ENCODE data around the gene BTN2A1. TPM values are rescaled to one million over a fixed set of nuclear protein-coding genes. Genes with fewer than 3 reads are reported as not detected.
A peak's percentile ranks its signal among the peaks of the same experiment; 100 is the strongest.
"Not testable (repeated sequence)": the region's sequence is repeated elsewhere in the genome, so short reads cannot be mapped to it uniquely, and the experiment has no call there.

Gene BTN2A1
- polyA plus RNA-seq, 4 donors: 15.4 to 25.4 (median 18.4) TPM

- H3K36me3 ChIP-seq (ENCODE audit: control insufficient read depth in 3 of 3, insufficient read depth in 2 of 3, low read depth in 1 of 3, low read length in 3 of 3): peaks cover 1 to 22% (median 2%) of the 10 kb centered on the region in 3 donors
- H3K27ac ChIP-seq (ENCODE audit: low read depth in 1 of 3, low read length in 2 of 3): no peak overlapping the region
- FAIRE-seq: no peak
- no peak for DNase-seq
- WGBS, 3 donors: 96 to 98% (median 97%) methylated on average over 1 of the region's 1 CpG
- H3K27me3 ChIP-seq (ENCODE audit: control insufficient read depth in 3 of 3, insufficient read depth in 3 of 3, low read length in 3 of 3): no peaks in the 10 kb centered on the region
- H3K4me1 ChIP-seq (ENCODE audit: control insufficient read depth in 3 of 3, insufficient read depth in 2 of 3, low read depth in 1 of 3, low read length in 2 of 3): peaks cover 3 to 10% (median 10%) of the 10 kb centered on the region in 3 donors
- no peak overlapping the region for H3K4me3 ChIP-seq (ENCODE audit: low read depth in 1 of 3, low read length in 3 of 3)
- no peaks in the 10 kb centered on the region for H3K9me3 ChIP-seq (ENCODE audit: control insufficient read depth in 2 of 2, insufficient read depth in 1 of 2, low read depth in 1 of 2, low read length in 1 of 2)
These were observed 3.1 kb upstream of the BTN2A1 start for GRCh38 chr6:26454631-26455030.

GRCh38 chr6:26455357-26455970 is 2.3 kb upstream of the BTN2A1 start:
- H3K27ac ChIP-seq (ENCODE audit: low read depth in 1 of 3, low read length in 2 of 3): no peak overlapping the region
- DNase-seq (no peak), FAIRE-seq (no peak)
- WGBS, 3 donors: 86 to 96% (median 93%) methylated on average over 3 of the region's 3 CpGs
- H3K4me3 ChIP-seq (ENCODE audit: low read depth in 1 of 3, low read length in 3 of 3): no peak overlapping the region
- H3K36me3 ChIP-seq (ENCODE audit: control insufficient read depth in 3 of 3, insufficient read depth in 2 of 3, low read depth in 1 of 3, low read length in 3 of 3): peaks cover 0 to 23% (median 0%) of the 10 kb centered on the region in 3 donors
- H3K4me1 ChIP-seq (ENCODE audit: control insufficient read depth in 3 of 3, insufficient read depth in 2 of 3, low read depth in 1 of 3, low read length in 2 of 3): peaks cover 4 to 16% (median 10%) of the 10 kb centered on the region in 3 donors
- H3K9me3 ChIP-seq (ENCODE audit: control insufficient read depth in 2 of 2, insufficient read depth in 1 of 2, low read depth in 1 of 2, low read length in 1 of 2): no peaks in the 10 kb centered on the region
- H3K27me3 ChIP-seq (ENCODE audit: control insufficient read depth in 3 of 3, insufficient read depth in 3 of 3, low read length in 3 of 3): no peaks in the 10 kb centered on the region

- H3K4me1 ChIP-seq (ENCODE audit: control insufficient read depth in 3 of 3, insufficient read depth in 2 of 3, low read depth in 1 of 3, low read length in 2 of 3): peaks cover 5 to 20% (median 15%) of the 10 kb centered on the region in 3 donors
- 16 to 23% (median 17%) methylated on average over 9 of the region's 9 CpGs for WGBS, 3 donors
- no peaks in the 10 kb centered on the region for H3K9me3 ChIP-seq (ENCODE audit: control insufficient read depth in 2 of 2, insufficient read depth in 1 of 2, low read depth in 1 of 2, low read length in 1 of 2)
- no peaks in the 10 kb centered on the region for H3K27me3 ChIP-seq (ENCODE audit: control insufficient read depth in 3 of 3, insufficient read depth in 3 of 3, low read length in 3 of 3)
- DNase-seq (no peak), FAIRE-seq (no peak)
- peak overlapping the region; percentile 79 to 92 (median 90) for H3K27ac ChIP-seq (ENCODE audit: low read depth in 1 of 3, low read length in 2 of 3)
- H3K36me3 ChIP-seq (ENCODE audit: control insufficient read depth in 3 of 3, insufficient read depth in 2 of 3, low read depth in 1 of 3, low read length in 3 of 3): peaks cover 0 to 23% (median 3%) of the 10 kb centered on the region in 3 donors
- peak overlapping the region in 2 of 3 donors; percentile 92 to 96 for H3K4me3 ChIP-seq (ENCODE audit: low read depth in 1 of 3, low read length in 3 of 3)
These were observed 420 bp upstream of the BTN2A1 start for GRCh38 chr6:26457264-26457805.

- H3K27me3 ChIP-seq (ENCODE audit: control insufficient read depth in 3 of 3, insufficient read depth in 3 of 3, low read length in 3 of 3): no peaks in the 10 kb centered on the region
- H3K4me1 ChIP-seq (ENCODE audit: control insufficient read depth in 3 of 3, insufficient read depth in 2 of 3, low read depth in 1 of 3, low read length in 2 of 3): peaks cover 5 to 17% (median 15%) of the 10 kb centered on the region in 3 donors
- no peaks in the 10 kb centered on the region for H3K9me3 ChIP-seq (ENCODE audit: control insufficient read depth in 2 of 2, insufficient read depth in 1 of 2, low read depth in 1 of 2, low read length in 1 of 2)
- no peak for DNase-seq
- no peak for FAIRE-seq
- H3K27ac ChIP-seq (ENCODE audit: low read depth in 1 of 3, low read length in 2 of 3): no peak overlapping the region
- H3K4me3 ChIP-seq (ENCODE audit: low read depth in 1 of 3, low read length in 3 of 3): peak overlapping the region in 2 of 3 donors; percentile 37 to 92
- peaks cover 9 to 37% (median 17%) of the 10 kb centered on the region in 3 donors for H3K36me3 ChIP-seq (ENCODE audit: control insufficient read depth in 3 of 3, insufficient read depth in 2 of 3, low read depth in 1 of 3, low read length in 3 of 3)
- 77 to 82% (median 79%) methylated on average over 16 of the region's 16 CpGs for WGBS, 3 donors
These were observed 1.5 kb downstream of the BTN2A1 start for GRCh38 chr6:26459023-26459810.

GRCh38 chr6:26461353-26461752 is 3.6 kb downstream of the BTN2A1 start:
- 72 to 76% (median 72%) methylated on average over 5 of the region's 5 CpGs for whole genome bisulfite sequencing, 3 donors
- not testable (repeated sequence) for FAIRE-seq

GRCh38 chr6:26464014-26464413 is 6.3 kb downstream of the BTN2A1 start:
- H3K36me3 ChIP-seq (ENCODE audit: control insufficient read depth in 3 of 3, insufficient read depth in 2 of 3, low read depth in 1 of 3, low read length in 3 of 3): peaks cover 19 to 75% (median 38%) of the 10 kb centered on the region in 3 donors

More at GRCh38 chr6:26461353-26461752, 3.6 kb downstream of the BTN2A1 start:
- DNase-seq; H3K27me3 ChIP-seq (ENCODE audit: control insufficient read depth in 3 of 3, insufficient read depth in 3 of 3, low read length in 3 of 3); H3K27ac ChIP-seq (ENCODE audit: low read depth in 1 of 3, low read length in 2 of 3); H3K9me3 ChIP-seq (ENCODE audit: control insufficient read depth in 2 of 2, insufficient read depth in 1 of 2, low read depth in 1 of 2, low read length in 1 of 2); H3K4me3 ChIP-seq (ENCODE audit: low read depth in 1 of 3, low read length in 3 of 3): not testable (repeated sequence)
- Histone ChIP-seq H3K4me1 (ENCODE audit: control insufficient read depth in 3 of 3, insufficient read depth in 2 of 3, low read depth in 1 of 3, low read length in 2 of 3) (peaks cover 5 to 17% (median 15%) of the 10 kb centered on the region in 3 donors), H3K36me3 (ENCODE audit: control insufficient read depth in 3 of 3, insufficient read depth in 2 of 3, low read depth in 1 of 3, low read length in 3 of 3) (peaks cover 14 to 53% (median 32%) of the 10 kb centered on the region in 3 donors)

GRCh38 chr6:26464416-26465131 is 6.8 kb downstream of the BTN2A1 start:
- H3K36me3 ChIP-seq (ENCODE audit: control insufficient read depth in 3 of 3, insufficient read depth in 2 of 3, low read depth in 1 of 3, low read length in 3 of 3): peaks cover 19 to 70% (median 38%) of the 10 kb centered on the region in 3 donors
- H3K27ac ChIP-seq (ENCODE audit: low read depth in 1 of 3, low read length in 2 of 3): no peak overlapping the region
- no peaks in the 10 kb centered on the region for H3K27me3 ChIP-seq (ENCODE audit: control insufficient read depth in 3 of 3, insufficient read depth in 3 of 3, low read length in 3 of 3)
- DNase-seq (no peak), FAIRE-seq (no peak)
- no peak overlapping the region for H3K4me3 ChIP-seq (ENCODE audit: low read depth in 1 of 3, low read length in 3 of 3)
- 94 to 98% (median 98%) methylated on average over 7 of the region's 7 CpGs for WGBS, 3 donors
- H3K9me3 ChIP-seq (ENCODE audit: control insufficient read depth in 2 of 2, insufficient read depth in 1 of 2, low read depth in 1 of 2, low read length in 1 of 2): no peaks in the 10 kb centered on the region
- peaks cover 2 to 10% (median 6%) of the 10 kb centered on the region in 3 donors for H3K4me1 ChIP-seq (ENCODE audit: control insufficient read depth in 3 of 3, insufficient read depth in 2 of 3, low read depth in 1 of 3, low read length in 2 of 3)

More at GRCh38 chr6:26464014-26464413, 6.3 kb downstream of the BTN2A1 start:
- FAIRE-seq (no peak), DNase-seq (no peak)
- no peak overlapping the region for H3K4me3 ChIP-seq (ENCODE audit: low read depth in 1 of 3, low read length in 3 of 3)
- no peaks in the 10 kb centered on the region for H3K9me3 ChIP-seq (ENCODE audit: control insufficient read depth in 2 of 2, insufficient read depth in 1 of 2, low read depth in 1 of 2, low read length in 1 of 2)
- no peaks in the 10 kb centered on the region for H3K27me3 ChIP-seq (ENCODE audit: control insufficient read depth in 3 of 3, insufficient read depth in 3 of 3, low read length in 3 of 3)
- H3K4me1 ChIP-seq (ENCODE audit: control insufficient read depth in 3 of 3, insufficient read depth in 2 of 3, low read depth in 1 of 3, low read length in 2 of 3): peaks cover 2 to 12% (median 10%) of the 10 kb centered on the region in 3 donors
- H3K27ac ChIP-seq (ENCODE audit: low read depth in 1 of 3, low read length in 2 of 3): no peak overlapping the region
- 91 to 97% (median 91%) methylated on average over 4 of the region's 4 CpGs for WGBS, 3 donors

- Histone ChIP-seq H3K4me1 (ENCODE audit: control insufficient read depth in 3 of 3, insufficient read depth in 2 of 3, low read depth in 1 of 3, low read length in 2 of 3) (peaks cover 0 to 3% (median under 1%) of the 10 kb centered on the region in 3 donors), H3K36me3 (ENCODE audit: control insufficient read depth in 3 of 3, insufficient read depth in 2 of 3, low read depth in 1 of 3, low read length in 3 of 3) (peaks cover 19 to 67% (median 38%) of the 10 kb centered on the region in 3 donors), H3K27me3 (ENCODE audit: control insufficient read depth in 3 of 3, insufficient read depth in 3 of 3, low read length in 3 of 3) (no peaks in the 10 kb centered on the region), H3K9me3 (ENCODE audit: control insufficient read depth in 2 of 2, insufficient read depth in 1 of 2, low read depth in 1 of 2, low read length in 1 of 2) (no peaks in the 10 kb centered on the region), H3K4me3 (ENCODE audit: low read depth in 1 of 3, low read length in 3 of 3) (no peak overlapping the region), H3K27ac (ENCODE audit: low read depth in 1 of 3, low read length in 2 of 3) (no peak overlapping the region)
- WGBS, 3 donors: 90 to 95% (median 94%) methylated on average over 3 of the region's 3 CpGs
- no peak for DNase-seq
- FAIRE-seq: no peak
These were observed 8.0 kb downstream of the BTN2A1 start for GRCh38 chr6:26465776-26466175.

All from small intestine (tissue), 7 donors.